HTR-8/SVneo (cell line): ENCODE data around the gene CHD9.

Source experiments
- DNase-seq: peaks from one replicate; pipeline ENCODE4 v3.0.0; 2011; ENCODE audit warnings: low spot score, mixed read lengths; ENCODE audit not compliant: insufficient read length
- FAIRE-seq: peaks from 2 replicates; lab custom pipeline; 2011; peaks lifted over from hg19 to GRCh38; lab: Jason Lieb, UNC

The CHD9 gene

DNA sequence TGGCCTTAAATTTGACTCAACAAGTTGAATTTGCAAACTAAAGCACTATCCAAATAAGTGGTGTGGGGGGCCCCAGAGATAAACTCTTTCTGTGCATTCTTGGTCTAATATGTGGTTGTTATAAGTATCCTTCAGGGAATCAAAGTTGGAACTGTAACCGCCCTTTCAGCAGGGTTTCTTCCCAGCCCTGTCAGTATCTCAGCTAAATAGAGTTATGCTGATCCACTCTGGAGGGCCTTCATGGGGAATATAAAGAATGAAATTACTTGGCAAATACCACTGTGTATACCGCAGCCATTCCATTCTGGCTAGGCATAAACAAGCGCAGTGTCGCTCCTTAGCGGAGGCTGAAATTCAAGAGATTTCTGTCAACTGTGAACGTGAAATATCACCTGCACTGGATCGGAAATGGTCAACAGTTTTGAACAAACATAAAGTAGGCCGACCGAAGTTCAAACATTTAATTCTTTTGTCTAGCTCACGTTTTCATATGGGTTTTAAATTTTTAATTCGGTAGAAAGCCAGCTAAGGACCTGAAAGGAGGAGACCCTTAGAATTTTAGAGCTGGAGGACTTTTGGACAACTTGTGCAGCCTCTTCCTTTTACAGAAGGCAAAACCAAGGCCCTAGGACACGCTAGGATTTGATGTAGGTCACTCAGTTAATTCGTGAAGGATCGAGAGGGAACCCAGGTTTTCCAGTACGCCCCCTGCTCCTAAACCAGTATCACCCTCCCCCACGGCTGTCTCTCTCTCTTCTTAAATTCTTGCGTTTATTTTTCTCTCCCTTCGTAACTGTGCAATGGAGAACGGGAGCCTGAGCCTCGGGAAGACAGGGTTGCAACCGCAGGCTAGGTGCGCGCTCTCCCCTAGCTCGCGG is 74.7 kb downstream of the CHD9 start:
- DNase-seq: no peak
- no peak for FAIRE-seq

DNA sequence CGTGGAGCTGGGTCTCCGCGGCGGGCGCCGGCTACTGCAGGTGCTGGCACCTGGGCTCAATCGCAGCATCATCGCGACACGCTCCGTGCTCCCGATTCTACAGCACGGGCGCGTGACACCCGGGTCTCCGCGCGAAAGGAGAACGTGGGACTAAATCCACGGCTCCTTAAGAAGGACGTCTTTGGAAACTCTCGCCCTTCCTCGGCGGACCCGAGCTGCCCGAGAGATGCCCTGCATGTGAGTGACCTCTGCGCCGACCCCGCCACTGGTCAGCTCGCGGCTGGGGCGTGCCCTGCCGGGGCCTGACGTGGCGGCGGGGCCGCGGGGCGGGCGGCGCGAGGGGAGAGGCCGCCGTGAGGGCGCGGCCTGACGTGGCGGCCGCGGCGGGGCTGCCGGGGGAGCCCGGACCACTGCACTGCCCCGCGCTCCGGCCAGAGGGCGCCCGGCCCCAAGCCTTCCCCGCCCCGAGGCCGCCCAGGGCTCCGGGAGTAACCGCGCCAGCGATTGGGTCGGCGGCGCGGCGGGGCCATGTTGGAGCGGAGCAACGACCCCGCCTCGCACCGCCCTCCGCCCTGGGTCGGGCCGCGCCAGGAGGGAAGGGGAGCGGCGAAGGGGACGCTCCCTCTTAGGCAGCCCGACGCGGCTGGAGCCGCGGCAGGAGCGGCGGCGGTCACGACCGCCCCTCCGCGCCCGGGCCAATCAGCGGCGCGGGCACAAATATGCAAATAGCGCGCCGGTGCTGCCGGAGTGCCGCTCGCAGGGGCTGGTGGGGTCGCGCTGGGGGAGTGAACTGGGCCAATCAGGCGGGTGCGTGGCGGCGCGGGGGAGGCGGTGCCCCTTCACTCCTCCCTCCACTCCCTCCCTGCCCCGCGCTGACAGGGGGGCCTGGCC is 75.6 kb downstream of the CHD9 start:
- FAIRE-seq (peak; percentile 97), DNase-seq (peak; percentile 98)

- no peak for DNase-seq
- FAIRE-seq: no peak
Measured at GRCh38 chr16:53131050-53131362, 76.2 kb downstream of the CHD9 start.

DNA sequence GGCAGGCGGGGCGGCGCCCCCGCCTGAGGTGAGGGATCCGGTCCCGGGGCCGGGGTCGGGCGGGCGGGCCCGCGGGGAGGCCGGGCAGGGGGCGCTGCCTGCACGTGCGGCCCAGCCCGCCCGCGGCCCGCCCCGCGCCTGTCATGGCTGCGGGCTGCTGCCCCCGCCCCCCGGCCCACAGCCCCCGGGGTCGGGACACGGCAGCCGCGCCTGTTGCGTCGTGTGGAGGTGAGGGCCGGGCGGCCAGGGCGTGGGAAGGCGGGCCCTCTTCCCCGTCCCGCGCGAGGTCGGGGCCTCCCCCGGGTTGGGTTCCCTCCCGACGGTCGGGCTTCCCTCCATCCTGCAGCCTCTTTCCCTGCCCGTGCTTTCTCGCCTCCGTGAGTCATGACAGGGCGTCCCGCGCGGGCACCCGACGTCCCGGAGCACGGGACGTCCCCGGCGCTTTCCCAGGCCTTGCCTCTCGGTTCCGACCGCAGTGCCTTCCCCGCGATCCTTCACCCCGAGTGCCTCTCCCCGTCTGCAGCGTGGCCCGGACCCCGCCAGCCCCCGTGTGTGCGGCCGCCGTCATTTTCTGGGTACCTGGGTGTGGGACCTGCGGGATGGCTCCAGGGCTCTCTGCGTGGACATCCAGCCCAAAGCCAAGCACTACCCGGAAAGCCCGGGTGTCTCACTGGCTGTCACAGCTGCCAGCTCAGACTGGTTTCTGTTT is 76.7 kb downstream of the CHD9 start:
- peak; percentile 35 for DNase-seq
- peak; percentile 28 for FAIRE-seq

- no peak for DNase-seq
- FAIRE-seq: no peak
Measured at GRCh38 chr16:53132406-53132805, 77.6 kb downstream of the CHD9 start.

DNA sequence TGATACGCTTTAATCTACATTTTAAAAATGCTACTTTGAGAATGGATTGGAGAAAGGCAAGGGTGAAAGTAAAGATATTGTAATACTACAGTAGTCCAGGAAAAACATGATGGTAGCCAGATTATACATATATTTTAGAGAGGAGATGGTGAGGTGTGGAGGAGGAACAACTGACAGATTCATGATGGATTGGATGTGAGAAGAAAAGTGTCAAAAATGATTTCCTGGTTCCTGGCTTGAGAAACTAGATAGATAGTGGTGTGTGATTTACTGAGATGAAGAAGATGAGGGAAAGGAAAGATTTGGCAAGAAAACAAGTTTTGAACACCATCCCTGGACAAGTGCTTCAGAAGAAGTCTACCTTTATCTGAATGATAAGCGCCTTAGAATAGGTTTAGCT is 80.5 kb downstream of the CHD9 start:
- no peak for FAIRE-seq
- no peak for DNase-seq

GRCh38 chr16:53142823-53143568 is 88.2 kb downstream of the CHD9 start:
- FAIRE-seq (no peak), DNase-seq (no peak)

DNA sequence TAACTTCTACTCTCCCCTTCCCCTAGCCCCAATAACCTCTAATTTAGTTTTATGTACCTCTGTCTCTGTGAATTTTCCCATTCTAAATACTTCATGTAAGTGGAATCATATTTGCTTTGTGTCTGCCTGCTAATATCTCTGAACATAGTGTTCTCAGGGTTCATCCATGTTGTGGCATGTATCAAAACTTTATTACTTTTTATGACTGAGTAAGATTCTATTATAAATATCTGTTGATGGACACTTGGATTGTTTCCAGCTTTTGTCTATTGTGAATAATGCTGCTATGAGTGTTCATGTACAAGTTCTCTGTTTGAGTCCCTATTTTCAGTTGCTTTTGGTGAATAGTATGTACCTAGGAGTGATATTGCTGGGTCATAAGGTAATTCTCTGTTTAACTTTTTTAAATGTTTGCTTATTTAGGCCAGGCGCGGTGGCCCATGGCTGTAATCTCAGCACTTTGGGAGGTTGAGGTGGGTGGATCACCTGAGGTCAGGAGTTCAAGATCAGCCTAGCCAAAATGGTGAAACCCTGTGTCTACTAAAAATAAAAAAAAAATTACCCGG is 92.8 kb downstream of the CHD9 start:
- DNase-seq (no peak), FAIRE-seq (no peak)

GRCh38 chr16:53150769-53151168 is 96.0 kb downstream of the CHD9 start:
- no peak for FAIRE-seq
- no peak for DNase-seq

DNA sequence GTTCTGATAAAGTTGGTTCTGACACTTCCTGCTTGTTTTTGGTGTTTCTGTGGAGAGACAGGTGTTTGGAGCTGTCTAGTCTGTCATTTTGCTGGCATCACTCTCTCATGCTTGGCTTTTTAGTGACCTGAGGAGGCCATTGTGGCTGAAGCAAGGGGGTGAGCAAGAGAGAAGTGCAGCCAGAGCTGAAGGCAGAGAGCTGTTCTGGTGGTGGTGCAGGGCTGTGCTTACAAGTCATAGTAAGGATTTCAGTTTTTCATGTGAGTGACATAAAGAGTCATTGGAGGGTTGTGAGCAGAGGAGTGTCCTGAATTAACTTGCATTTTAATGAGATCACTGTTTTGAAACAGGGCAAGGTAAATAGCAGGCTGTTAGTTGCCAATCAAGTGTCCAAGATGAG is 97.5 kb downstream of the CHD9 start:
- DNase-seq (no peak), FAIRE-seq (no peak)

GRCh38 chr16:53153130-53153529 is 98.3 kb downstream of the CHD9 start:
- FAIRE-seq: no peak

GRCh38 chr16:53154513-53154912 is 99.7 kb downstream of the CHD9 start:
- FAIRE-seq (no peak), DNase-seq (no peak)

More at GRCh38 chr16:53153130-53153529, 98.3 kb downstream of the CHD9 start:
- DNase-seq: no peak

GRCh38 chr16:53156516-53156915 is 101.7 kb downstream of the CHD9 start:
- FAIRE-seq: no peak
- DNase-seq: no peak

- FAIRE-seq (peak; percentile 64), DNase-seq (peak; percentile 58)
Measured at GRCh38 chr16:53159781-53160436, 105.1 kb downstream of the CHD9 start.

DNA sequence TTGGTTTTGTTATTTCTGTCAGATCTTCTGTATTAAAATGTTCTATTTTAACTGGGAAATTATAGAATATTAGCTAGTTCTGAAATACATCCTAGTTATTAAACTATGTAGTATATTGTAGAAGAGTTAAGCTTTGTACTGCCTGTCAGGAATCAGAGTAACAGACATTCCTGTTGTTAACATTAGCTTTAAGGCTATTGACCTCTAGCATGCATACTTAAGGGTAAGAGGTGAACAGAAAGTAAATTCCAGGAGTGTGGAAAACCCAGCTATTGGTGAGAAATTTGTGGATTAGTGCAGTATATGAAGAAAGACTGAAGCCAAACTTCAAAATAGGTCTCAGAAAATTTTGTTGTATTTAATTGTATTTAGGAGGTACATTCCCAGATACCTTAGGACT is 111.3 kb downstream of the CHD9 start:
- FAIRE-seq (no peak), DNase-seq (no peak)

DNA sequence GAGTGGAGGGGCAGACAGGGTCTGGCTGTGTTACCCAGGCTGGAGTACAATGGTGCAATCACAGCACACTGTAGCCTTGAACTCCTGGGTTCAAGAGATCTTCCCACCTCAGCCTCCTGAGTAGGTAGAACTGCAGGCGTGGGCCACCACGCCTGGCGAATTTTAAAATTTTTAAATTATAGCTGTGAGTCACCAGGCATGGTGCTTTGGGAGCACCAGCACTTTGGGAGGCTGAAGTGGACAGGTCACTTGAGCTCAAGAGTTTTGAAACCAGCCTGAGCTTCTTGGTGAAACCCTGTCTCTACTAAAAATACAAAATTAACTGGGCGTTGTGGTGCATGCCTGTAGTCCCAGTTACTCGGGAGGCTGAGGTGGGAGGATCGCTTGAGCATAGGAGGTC is 114.0 kb downstream of the CHD9 start:
- FAIRE-seq (no peak), DNase-seq (no peak)

DNA sequence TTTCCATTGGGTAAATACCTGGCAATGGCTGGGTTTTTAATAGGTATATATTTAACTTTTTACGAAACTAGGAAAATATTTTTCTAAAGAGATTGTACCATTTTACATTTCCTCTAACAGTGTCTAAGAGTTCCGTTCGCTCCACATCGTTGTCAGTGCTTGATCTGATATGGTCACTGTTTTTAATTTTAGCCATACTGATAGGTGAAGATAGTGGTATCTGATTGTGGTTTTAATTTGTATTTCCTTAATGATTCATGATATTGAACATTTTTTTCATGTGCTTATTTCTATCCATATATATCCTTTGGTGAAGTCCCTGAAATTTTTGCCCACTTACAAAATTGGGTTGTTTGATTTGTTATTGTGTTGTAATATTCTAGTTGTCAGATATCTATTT is 117.7 kb downstream of the CHD9 start:
- DNase-seq: no peak
- no peak for FAIRE-seq

- DNase-seq: no peak
- no peak for FAIRE-seq
Measured at GRCh38 chr16:53175118-53175517, 120.3 kb downstream of the CHD9 start.

- DNase-seq (no peak), FAIRE-seq (no peak)
Measured at GRCh38 chr16:53176434-53176833, 121.6 kb downstream of the CHD9 start.
